Activated gamma-delta T cell (primary cell): ENCODE data around the gene PTPN6.
"Not testable (repeated sequence)": the region's sequence is repeated elsewhere in the genome, so short reads cannot be mapped to it uniquely, and the experiment has no call there.

ENCODE experiments used
- DNase-seq: peaks from one replicate; lab custom pipeline; 2025; lab: John Stamatoyannopoulos, UW
- total RNA-seq, 2 donors: gene quantifications; one replicate each; lab custom pipeline; 2026; lab: John Stamatoyannopoulos, UW

Gene PTPN6
- 131 to 133 reads per million in 2 donors for total RNA-seq

DNA sequence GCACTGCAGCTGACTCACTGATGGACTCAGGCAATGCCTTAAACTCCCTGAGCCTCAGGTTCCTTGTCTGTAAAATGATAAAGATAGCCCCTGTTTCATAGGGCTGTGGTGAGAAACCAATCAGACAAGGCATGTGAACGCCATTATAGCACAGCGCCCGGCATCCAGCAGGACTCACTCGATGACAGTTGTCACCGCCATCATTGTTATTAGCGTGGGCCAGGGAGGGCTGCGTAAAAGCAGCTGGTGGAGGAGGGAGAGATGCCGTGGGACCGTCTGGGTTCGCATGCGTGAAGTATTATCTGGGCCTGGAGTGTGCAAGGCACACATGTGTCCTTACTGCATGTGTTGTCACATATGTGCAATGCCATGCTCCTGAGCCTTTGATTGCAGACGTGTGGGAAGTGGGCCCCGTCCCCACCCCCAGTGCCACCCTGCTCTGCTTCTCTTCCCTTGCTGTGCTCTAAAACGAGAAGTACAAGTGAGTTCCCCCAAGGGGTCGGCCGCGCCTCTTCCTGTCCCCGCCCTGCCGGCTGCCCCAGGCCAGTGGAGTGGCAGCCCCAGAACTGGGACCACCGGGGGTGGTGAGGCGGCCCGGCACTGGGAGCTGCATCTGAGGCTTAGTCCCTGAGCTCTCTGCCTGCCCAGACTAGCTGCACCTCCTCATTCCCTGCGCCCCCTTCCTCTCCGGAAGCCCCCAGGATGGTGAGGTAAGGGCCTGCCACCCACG lies at the start of gene PTPN6:
TSS of gene PTPN6 (plus strand) at position 546 of the 730 bp plus-strand sequence. CDS start at position 703, 157 bp downstream.
- peak; percentile 34 for DNase-seq

GRCh38 chr12:6902448-6902847 lies 48.7 kb upstream of the PTPN6 start:
- no peak for DNase-seq

DNA sequence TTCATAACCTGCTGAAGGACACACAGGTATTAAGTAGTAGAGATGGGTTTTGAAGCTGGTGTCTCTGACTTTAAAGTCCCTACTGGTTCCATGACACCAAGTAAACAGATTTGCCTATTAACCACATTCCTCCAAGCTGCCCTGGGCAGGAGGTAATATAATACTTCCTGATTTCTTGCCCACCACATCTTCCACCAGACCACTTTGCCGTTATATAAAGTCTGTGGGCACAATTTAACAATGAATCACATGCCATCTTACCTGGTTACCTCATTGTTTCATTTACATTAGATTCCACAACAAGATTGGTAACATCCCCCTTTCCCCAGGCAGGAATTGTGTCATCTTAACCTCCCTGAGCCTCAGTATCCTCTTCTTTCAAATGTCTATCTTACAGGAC lies 47.4 kb upstream of the PTPN6 start:
- DNase-seq, result no peak

DNA sequence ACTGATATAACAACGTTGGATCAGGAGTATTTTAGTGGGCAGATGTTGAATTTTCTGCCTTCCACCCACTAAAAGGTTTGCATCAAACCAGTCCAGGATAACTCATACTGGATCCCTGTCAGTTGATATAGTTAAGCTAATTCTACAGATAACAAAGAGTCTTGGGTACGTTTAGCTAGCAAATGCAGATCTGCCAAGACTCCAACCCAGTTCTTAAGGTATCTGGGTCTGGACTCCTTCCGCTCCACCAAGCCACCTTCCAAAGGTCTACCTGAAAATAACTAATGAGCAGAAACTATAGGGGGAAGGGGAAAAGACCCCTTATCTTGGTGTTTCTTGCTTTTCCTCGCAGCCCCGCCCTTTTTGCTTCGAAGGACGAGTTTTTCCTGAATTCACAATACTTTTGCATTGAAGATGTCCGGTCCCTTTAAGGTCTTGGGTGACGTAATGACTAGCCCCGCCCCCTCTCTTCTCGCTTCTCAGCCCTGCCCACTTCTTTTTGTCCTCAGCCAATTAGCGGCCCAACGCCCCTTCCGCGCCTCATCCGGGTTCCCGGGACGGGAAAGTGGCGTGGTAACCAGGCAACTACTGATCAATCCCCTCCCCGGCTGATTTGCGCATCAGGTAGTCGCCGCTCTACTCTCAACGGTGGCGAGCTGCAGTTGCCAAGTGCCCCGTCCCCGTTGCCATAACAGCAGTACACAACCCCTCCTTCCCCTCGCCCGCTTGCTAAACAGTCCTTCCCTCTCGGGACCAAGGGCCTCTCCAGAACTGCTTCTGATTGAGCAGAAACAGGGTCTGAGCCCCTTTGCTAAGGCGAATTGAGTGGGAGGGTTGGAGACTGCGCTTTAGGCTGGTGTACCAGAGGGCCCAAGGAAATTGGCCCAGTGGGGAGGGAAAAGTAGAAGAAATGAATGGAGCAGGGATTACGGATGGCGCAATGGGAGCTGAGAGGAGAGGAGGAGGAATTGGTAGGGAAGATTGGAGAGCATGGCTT lies 46.6 kb upstream of the PTPN6 start, which contains the start of gene LRRC23:
TSS of gene LRRC23 (plus strand) at position 543 of the 997 bp plus-strand sequence. CDS start 812 bp downstream, outside the sequence.
- DNase-seq, result peak; percentile 85

DNA sequence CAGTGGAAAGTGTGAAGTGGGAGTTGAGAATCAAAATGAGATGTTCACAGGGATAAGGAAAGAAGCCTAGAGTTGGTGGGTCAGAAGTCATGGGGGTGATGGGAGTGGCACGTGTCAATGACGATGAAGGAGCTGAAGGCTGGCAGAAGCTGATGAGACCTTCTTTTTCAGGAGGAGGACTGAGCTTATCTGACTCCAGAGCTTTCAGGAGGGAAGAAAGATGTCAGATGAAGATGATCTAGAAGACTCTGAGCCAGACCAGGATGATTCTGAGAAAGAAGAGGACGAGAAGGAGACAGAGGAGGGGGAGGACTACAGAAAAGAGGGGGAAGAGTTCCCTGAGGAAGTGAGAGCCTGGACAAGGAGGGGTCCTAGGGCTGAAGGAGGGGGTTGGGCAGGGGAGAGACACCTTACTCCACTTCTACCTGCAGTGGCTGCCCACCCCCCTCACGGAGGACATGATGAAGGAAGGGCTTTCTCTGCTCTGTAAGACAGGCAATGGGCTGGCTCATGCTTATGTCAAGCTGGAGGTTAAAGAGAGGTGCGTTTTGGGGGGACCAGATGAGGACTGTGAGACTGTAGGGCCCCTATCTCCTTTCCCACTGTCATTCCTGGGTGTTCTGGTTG lies 45.6 kb upstream of the PTPN6 start:
- DNase-seq, result no peak

DNA sequence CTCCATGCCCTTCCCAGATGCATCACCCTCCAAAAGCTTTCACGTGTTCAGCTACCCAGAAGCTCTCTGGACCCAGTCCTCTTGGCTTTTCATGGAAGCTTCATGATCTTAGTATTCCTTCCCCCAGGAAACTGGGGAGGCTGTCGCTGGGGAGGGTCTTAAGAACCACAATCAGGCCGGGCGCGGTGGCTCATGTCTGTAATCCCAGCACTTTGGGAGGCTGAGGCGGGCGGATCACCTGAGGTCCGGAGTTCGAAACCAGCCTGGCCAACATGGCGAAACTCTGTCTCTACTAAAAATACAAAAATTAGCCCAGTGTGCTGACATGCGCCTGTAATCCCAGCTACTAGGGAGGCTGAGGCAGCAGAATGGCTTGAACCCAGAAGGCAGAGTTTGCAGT lies 43.0 kb upstream of the PTPN6 start:
- DNase-seq, result not testable (repeated sequence)

- no peak for DNase-seq
These were observed 41.6 kb upstream of the PTPN6 start for GRCh38 chr12:6909421-6910145.

DNA sequence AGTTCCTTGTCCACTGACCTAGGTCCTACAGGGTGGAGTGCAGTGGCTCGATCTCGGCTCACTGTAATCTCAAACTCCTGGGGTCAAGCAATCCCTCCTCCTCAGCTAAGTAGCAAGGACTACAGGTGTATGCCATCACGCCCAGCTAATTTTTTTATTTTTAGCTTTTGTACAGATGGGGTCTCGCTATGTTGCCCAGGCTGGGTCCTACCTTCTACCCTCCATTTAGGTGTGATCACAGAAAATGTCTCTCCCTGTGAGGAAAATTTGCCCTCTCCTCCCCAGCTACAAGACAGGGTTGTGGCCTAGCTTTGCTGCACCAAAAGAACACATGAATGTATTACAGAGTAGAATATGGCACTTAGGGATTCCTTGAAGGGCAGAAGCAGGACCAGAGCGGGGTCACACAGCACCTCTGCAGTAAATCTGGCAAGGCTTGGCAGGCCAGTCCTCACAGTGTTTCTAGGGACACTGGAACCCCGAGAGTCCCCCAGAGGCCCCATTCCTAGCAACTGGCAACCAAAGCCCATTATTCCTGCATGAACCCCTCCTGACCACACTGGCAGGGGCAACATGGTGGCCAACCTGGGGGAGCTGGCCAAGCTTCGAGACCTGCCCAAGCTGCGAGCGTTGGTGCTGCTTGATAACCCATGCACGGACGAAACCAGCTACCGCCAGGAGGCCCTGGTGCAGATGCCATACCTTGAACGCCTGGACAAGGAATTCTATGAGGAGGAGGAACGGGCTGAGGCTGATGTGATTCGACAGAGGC lies 38.8 kb upstream of the PTPN6 start:
- no peak for DNase-seq

DNA sequence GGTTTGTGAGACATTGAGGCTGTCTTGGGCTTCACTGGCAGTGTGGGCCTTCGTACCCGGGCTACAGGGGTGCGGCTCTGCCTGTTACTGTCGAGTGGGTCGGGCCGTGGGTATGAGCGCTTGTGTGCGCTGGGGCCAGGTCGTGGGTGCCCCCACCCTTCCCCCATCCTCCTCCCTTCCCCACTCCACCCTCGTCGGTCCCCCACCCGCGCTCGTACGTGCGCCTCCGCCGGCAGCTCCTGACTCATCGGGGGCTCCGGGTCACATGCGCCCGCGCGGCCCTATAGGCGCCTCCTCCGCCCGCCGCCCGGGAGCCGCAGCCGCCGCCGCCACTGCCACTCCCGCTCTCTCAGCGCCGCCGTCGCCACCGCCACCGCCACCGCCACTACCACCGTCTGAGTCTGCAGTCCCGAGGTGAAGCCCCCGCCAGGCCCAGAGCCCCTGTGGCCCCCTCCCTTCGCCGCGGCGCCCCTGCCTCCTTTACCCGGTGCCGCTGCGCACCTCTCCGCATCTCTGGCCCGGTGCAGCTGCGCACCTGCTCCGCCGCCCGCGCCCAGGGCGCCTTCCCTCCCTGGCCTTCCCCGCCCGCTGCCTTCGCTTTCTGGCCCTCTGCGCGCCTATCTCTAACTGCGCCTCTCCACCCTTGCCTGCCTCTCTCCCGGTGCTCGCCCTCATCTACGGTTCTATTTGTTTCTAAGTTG lies 36.8 kb upstream of the PTPN6 start, which contains the start of gene ENO2:
TSS of gene ENO2 (plus strand) at position 335 of the 701 bp plus-strand sequence. CDS start 1,253 bp downstream, outside the sequence.
- peak; percentile 83 for DNase-seq

- no peak for DNase-seq
These were observed 36.0 kb upstream of the PTPN6 start for GRCh38 chr12:6914947-6915788.

DNA sequence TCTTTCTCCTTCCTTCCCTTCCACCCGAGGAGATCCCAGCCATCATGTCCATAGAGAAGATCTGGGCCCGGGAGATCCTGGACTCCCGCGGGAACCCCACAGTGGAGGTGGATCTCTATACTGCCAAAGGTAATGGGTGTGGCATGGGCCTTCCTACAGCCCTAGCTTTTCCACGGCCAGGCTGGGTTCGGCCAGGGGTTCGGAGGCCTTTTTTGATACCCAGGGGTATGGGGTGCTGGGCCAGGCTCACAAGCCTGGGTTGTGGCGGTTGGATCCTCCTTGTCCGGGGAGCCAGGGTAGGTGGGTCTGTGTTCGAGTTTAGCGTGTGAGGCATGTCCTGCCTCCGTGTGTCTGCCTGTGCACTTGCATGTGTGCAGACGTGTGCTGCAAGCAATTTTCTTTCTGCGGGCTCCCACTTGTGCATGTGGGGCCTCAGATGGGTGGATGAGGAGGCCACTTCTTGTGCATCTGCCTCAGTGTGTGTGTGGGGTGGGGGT lies 35.3 kb upstream of the PTPN6 start:
- no peak for DNase-seq

GRCh38 chr12:6916426-6917200 lies 34.5 kb upstream of the PTPN6 start:
- no peak for DNase-seq

- DNase-seq, result no peak
These were observed 33.5 kb upstream of the PTPN6 start for GRCh38 chr12:6917491-6918231.

DNA sequence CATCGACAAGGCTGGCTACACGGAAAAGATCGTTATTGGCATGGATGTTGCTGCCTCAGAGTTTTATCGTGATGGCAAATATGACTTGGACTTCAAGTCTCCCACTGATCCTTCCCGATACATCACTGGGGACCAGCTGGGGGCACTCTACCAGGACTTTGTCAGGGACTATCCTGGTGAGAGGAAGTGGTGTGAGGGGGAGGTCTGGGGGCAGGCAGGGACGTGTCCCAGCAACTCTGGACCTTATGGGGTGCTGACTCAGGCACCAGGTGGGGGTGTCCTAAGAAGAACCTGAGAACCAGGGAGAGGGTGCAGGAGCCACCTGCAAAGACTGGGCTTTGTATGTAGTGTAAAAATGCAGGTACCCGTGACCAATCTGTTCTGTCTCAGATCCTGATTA lies 31.6 kb upstream of the PTPN6 start:
- DNase-seq, result no peak

DNA sequence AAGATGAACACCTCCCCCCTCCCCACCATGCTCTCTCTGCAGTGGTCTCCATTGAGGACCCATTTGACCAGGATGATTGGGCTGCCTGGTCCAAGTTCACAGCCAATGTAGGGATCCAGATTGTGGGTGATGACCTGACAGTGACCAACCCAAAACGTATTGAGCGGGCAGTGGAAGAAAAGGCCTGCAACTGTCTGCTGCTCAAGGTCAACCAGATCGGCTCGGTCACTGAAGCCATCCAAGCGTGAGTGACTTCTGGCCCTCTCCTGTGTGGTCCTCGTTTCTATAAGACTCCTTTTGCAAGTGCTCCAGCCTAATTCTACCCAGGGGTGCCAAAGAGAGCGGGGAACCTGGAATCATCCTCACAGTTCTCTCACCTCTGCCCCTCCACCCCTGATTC lies 29.6 kb upstream of the PTPN6 start:
- DNase-seq, result no peak

DNA sequence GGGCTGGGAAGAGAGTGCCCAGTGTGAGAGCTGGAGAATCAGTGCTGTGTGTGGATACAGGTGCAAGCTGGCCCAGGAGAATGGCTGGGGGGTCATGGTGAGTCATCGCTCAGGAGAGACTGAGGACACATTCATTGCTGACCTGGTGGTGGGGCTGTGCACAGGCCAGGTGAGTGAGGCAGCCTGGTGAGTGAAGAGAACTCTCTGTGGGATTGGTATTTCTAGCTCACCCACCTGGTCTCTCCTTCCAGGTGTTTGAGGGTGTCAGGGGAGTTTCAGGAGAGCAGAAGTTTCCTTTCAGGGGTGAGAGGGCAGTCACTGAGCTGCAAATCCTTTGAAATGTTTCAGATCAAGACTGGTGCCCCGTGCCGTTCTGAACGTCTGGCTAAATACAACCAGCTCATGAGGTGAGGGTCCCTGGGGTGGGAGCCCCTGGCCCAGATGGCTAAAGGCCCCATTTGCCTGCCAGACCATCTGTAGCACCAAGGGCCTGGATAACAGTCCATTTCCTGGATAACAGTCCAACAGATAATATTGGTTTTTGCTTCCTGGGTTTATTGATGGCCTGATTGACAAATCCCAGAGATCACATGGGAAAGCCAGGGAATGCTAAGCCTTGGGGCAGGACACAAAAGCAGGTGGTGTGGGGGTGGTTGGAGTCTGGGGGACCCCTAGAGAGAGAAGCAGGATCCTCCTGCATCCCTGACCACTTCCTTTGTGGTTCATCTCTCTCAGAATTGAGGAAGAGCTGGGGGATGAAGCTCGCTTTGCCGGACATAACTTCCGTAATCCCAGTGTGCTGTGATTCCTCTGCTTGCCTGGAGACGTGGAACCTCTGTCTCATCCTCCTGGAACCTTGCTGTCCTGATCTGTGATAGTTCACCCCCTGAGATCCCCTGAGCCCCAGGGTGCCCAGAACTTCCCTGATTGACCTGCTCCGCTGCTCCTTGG lies 28.9 kb upstream of the PTPN6 start:
- DNase-seq, result no peak
